Measurements from ENCODE around the gene ECHDC3. TPM values are rescaled to one million over a fixed set of nuclear protein-coding genes. Genes with fewer than 3 reads are reported as not detected.

ECHDC3 gene
- total and polyA plus RNA-seq, 2 of the 13 experiments (the other 11 are each of a cell fraction or from before 2014, with no cell fraction given), result not detected

- DNase-seq (ENCODE audit: low spot score), result no peak
- ChIA-PET CTCF (ENCODE audit: low intra/inter-chr PET ratio, low total read pairs) (interaction anchor here (1.5 kb wide), 1 partner anchor 18 kb away, joined by 3 read pairs; no protein-coding TSS in a partner anchor), POLR2A (interaction anchor here (1.6 to 3.2 kb wide), 5 partner anchors 13 to 109 kb away, joined by 7 to 113 read pairs (median 19); no protein-coding TSS in a partner anchor)
- ATAC-seq, result no peak
- FAIRE-seq, result no peak
- peaks cover 81% of the 10 kb centered on the region for H3K4me1 ChIP-seq (ENCODE audit: insufficient read depth, low read length)
- intact Hi-C loops (cut with micrococcal nuclease; ENCODE audit: unreplicated experiment) (loop anchor here (1.0 to 2.0 kb wide), 3 partner anchors 17 to 202 kb away; no protein-coding TSS in a partner anchor), in situ Hi-C loops (cut with HindIII; ENCODE audit: extremely low pct_ligation_motif_present, low pct_unique_long_range_greater_than_20kb) (no loop called here)
- H3K36me3 ChIP-seq (replicated peaks in 1 of 2; ENCODE audit: control insufficient read depth in 1 of 2, insufficient read depth in 2 of 2, low read length in 2 of 2), result no peaks in the 10 kb centered on the region
- peak overlapping the region; percentile 36; the same call in 1 of the 2 replicates for H3K9ac ChIP-seq (ENCODE audit: insufficient read depth, low read depth, low read length)
- no peaks in the 10 kb centered on the region for H3K79me2 ChIP-seq (ENCODE audit: insufficient read depth, low read length)
- WGBS (ENCODE audit: low lambda C conversion rate), result 96% methylated on average over 4 of the region's 4 CpGs
- TF ChIP-seq HOXA3 (CRISPR knock-in tag; IDR thresholded peaks at IDR 0.05) (peak; percentile 42; the same call in 1 of the 2 replicates), ZNF556 (CRISPR knock-in tag; IDR thresholded peaks at IDR 0.05; ENCODE audit: borderline replicate concordance) (0 out of 2 replicates have a peak, but pooled peaks have one; percentile 10), ZNF644 (CRISPR knock-in tag; IDR thresholded peaks at IDR 0.05; ENCODE audit: low read depth) (0 out of 2 replicates have a peak, but pooled peaks have one; percentile 42), MXD4 (CRISPR knock-in tag; IDR thresholded peaks at IDR 0.05) (no peak), KLF15 (CRISPR knock-in tag; IDR thresholded peaks at IDR 0.05; ENCODE audit: borderline replicate concordance) (no peak), YY1 (IDR thresholded peaks at IDR 0.05; ENCODE audit: insufficient read depth, insufficient replicate concordance, low read depth, low read length) (peak; percentile 70), HMG20A (CRISPR knock-in tag; IDR thresholded peaks at IDR 0.05; ENCODE audit: borderline replicate concordance) (0 out of 2 replicates have a peak, but pooled peaks have one; percentile 9), HINFP (CRISPR knock-in tag; IDR thresholded peaks at IDR 0.05; ENCODE audit: low read depth) (0 out of 2 replicates have a peak, but pooled peaks have one; percentile 1), ZNF564 (CRISPR knock-in tag; IDR thresholded peaks at IDR 0.05) (no peak)
- BruUV-seq (replicated peaks), result no TSS peak
- peak overlapping the region; percentile 95 for H3K4me2 ChIP-seq (ENCODE audit: low read depth, low read length)
- H3K9me3 ChIP-seq (ENCODE audit: low read length), result no peaks in the 10 kb centered on the region
- peak overlapping the region; percentile 70 for H3K27ac ChIP-seq (ENCODE audit: extremely low read length, insufficient read depth, low read length)
- no peaks in the 10 kb centered on the region for H4K20me1 ChIP-seq (ENCODE audit: insufficient read depth, low read length)
- H2AFZ ChIP-seq (ENCODE audit: low read length), result no peak overlapping the region
- H3K27me3 ChIP-seq (ENCODE audit: control insufficient read depth in 1 of 2, insufficient read depth in 2 of 2, low read length in 2 of 2), result no peaks in the 10 kb centered on the region
- no peak overlapping the region; a peak in 1 of 6 replicates for H3K4me3 ChIP-seq (replicated peaks in 1 of 3; ENCODE audit: insufficient read depth in 1 of 3, low read depth in 2 of 3, low read length in 3 of 3)
These were observed 25.5 kb upstream of the ECHDC3 start for GRCh38 chr10:11716686-11717085.

Data from HepG2 (cell line).